ENCODE data around the gene SIK2.

The SIK2 gene

DNA sequence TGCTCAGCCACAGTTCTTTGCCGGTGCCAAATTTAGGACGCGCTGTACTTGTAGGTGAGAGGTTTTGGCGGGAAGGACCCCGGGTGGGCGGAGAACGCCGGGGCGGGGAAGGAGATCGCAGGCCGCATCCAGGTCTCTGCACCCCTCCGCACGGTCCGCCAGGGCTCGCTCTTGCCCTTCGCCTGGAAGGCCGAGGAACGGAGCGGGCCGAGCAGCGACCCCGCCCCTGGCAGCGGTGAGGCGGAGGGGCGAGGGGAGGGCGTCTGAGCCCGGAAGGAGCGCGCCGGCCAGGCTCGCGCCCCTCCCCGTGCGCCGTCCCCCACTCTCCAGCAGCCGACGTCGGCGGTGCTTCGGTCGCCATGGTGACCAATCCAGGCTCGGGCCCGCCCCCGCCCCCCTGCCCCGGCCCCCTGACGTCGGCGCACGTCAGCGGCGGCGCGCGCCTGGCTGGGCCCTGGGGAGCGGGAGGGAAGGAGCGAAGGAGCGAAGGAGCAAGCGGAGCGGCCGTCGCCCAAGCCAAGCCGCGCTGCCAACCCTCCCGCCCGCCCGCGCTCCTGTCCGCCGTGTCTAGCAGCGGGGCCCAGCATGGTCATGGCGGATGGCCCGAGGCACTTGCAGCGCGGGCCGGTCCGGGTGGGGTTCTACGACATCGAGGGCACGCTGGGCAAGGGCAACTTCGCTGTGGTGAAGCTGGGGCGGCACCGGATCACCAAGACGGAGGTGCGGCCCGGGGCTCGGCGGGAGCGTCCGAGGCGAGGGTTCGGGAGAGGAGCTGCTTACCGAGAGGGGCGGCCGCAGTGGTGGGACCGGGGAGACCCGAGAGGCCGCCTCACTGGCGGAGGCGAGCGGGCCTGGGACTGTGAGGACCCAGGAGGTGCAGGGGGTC is at the start of gene SIK2:
TSS of gene SIK2 (plus strand) at position 471 of the 886 bp plus-strand sequence. CDS start at position 586, 115 bp downstream.
- intact Hi-C loops (cut with DNase I), result loop anchor here (2.0 kb wide), 3 partner anchors 131 to 241 kb away; no protein-coding TSS in a partner anchor
- DNase-seq, result peak; percentile 87 to 98 (median 95)

GRCh38 chr11:111554532-111554931 is 47.7 kb upstream of the SIK2 start:
- intact Hi-C loops (cut with DNase I), result no loop called here
- no peak for DNase-seq

- intact Hi-C loops (cut with DNase I), result no loop called here
Observed at GRCh38 chr11:111555255-111555654, 47.0 kb upstream of the SIK2 start.

GRCh38 chr11:111557425-111558111 is 44.7 kb upstream of the SIK2 start:
- no peak for DNase-seq
- intact Hi-C loops (cut with DNase I), result no loop called here

More at GRCh38 chr11:111555255-111555654, 47.0 kb upstream of the SIK2 start:
- peak in 1 of 42 donors; percentile 37 for DNase-seq

DNA sequence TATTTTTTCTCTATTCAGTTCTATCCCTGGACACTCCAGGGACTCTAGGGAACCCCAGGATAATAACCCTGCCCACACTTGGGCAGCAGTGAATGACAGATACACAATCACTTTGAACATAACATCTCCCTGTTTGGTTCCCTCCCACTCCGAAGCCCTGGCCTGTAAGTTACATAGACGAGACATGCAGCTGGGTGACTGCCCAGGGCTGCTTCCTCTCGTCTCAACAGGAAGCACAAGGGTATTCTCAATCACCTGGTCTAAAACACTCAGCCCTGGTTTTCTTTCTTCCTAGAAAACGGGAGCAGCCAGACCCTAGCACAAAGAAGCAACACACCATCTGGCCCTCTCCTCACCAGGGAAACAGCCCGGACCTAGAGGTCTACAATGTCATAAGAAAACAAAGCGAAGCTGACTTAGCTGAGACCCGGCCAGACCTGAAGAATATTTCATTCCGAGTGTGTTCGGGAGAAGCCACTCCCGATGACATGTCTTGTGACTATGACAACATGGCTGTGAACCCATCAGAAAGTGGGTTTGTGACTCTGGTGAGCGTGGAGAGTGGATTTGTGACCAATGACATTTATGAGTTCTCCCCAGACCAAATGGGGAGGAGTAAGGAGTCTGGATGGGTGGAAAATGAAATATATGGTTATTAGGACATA is 42.3 kb upstream of the SIK2 start:
- intact Hi-C loops (cut with DNase I), result loop anchor here (10.0 kb wide), 1 partner anchor 285 kb away; no protein-coding TSS in a partner anchor
- DNase-seq, result no peak

DNA sequence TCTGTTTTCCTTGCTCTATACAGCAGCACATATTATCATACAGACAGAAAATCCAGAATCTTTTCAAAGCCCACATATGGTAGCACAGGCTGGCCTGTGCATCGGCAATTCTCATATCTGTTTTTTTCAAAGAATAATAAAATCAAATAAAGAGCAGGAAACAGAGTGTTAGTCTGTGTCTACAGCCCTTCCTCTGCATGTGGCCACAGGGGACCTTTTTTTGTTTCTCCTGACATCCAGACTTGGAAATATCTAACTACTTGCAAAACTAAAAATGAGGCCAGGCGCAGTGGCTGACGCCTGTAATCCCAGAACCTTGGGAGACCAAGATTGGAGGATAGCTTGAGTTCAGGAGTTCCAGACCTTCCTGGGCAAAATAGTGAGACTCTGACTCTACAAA is 41.4 kb upstream of the SIK2 start:
- no peak for DNase-seq
- intact Hi-C loops (cut with DNase I), result loop anchor here (10.0 kb wide), 1 partner anchor 284 kb away; no protein-coding TSS in a partner anchor

- intact Hi-C loops (cut with DNase I), result loop anchor here (10.0 kb wide), 1 partner anchor 283 kb away; no protein-coding TSS in a partner anchor
- no peak for DNase-seq
Observed at GRCh38 chr11:111561306-111561705, 40.9 kb upstream of the SIK2 start.

DNA sequence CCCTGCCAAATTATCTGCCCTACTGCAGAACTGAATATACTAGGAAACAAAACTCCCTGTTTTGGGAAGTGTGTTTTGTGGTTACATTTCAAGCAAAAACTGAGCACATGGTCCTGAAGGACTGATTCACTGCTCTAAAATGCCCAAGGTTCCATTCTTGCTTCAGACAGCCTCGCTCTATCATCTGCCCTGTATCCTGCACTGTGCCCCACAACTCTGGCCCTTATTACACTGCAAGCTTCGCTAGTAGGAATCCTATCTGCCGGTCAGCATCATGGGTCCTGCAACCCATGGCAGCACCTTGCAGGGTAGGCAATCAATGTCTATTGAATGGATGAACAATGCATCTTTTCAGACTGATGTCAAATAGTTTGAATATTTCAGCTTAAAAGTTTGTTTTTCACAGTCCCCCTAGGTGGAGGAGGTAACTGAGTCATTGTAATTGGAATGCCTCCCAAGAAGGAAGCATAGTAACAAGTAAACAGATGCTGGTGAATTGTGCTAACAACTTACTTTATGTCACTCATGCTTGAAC is 40.4 kb upstream of the SIK2 start:
- DNase-seq, result no peak
- intact Hi-C loops (cut with DNase I), result loop anchor here (10.0 kb wide), 1 partner anchor 283 kb away; no protein-coding TSS in a partner anchor

DNA sequence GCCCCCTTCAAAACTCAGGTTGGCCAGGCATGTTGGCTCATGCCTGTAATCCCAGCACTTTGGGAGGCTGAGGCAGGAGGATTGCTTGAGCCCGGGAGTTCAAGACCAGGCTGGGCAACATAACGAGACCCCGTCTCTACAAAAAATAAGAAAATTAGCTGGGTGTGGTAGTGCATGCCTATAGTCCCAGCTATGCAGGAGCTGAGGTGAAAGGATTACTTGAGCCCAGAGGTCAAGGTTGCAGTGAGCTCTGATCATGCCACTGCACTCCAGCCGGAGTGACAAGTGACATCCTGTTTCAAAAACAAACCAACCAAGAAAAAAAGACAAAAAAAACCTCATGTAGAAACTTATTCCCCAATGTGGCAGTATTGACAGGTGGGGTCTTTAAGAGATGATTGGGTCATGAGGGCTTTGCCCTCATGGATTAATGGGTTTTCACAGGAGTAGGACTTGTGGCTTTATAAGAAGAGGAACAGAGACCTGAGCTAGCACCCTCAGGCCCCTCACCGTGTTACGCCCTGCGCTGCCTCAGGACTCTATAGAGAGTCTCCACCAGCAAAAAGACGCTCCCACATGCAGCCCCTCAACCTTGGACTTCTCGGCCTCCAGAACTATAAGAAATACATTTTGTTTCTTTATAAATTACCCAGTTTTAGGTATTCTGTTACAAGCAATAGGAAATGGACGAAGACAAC is 39.4 kb upstream of the SIK2 start:
- intact Hi-C loops (cut with DNase I), result loop anchor here (10.0 kb wide), 1 partner anchor 282 kb away; no protein-coding TSS in a partner anchor
- DNase-seq, result no peak

GRCh38 chr11:111565114-111565720 is 37.0 kb upstream of the SIK2 start:
- DNase-seq, result peak; percentile 12 to 91 (median 76)
- intact Hi-C loops (cut with DNase I), result loop anchor here (10.0 kb wide), 1 partner anchor 280 kb away; no protein-coding TSS in a partner anchor

DNA sequence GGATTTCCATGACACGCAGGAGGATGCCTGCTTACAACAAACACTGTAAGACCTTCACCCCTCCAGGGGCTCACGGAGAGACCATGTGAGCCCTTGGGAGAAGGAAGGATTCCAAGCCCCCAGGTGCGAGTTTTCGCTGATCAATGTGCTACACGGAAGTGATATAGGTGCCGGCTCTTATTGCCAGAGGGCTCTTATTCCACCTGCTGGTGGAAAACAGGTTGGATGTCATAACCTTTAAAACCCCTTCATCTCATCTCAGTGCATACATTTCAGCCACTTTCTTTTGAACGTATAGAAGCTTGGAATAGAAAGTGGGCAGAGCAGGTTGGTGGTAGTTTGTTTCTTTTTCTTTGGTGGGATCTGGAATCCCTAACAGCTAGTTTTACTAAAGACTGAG is 35.9 kb upstream of the SIK2 start:
- intact Hi-C loops (cut with DNase I), result loop anchor here (10.0 kb wide), 1 partner anchor 278 kb away; no protein-coding TSS in a partner anchor
- no peak for DNase-seq

DNA sequence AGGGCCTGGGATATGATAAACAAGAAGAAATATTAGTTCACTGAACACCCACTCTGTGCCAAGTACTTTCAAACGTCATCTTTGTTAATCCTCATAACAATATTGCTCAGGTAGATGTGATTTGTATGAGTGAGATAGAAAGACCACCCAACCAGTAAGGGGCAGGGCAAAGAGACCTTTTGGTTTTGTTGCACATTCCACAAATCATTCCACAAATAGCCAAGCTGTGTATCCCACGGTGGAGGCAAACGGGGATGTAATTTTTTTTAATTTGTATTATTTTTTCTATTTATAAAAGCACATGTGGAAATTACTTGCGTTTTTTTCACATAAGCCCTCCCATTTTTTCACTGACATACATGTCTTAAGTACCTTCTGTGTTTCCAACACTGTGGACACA is 32.8 kb upstream of the SIK2 start:
- no peak for DNase-seq
- intact Hi-C loops (cut with DNase I), result loop anchor here (10.0 kb wide), 1 partner anchor 275 kb away; no protein-coding TSS in a partner anchor

- intact Hi-C loops (cut with DNase I), result no loop called here
- no peak for DNase-seq
Observed at GRCh38 chr11:111570796-111571195, 31.5 kb upstream of the SIK2 start.

DNA sequence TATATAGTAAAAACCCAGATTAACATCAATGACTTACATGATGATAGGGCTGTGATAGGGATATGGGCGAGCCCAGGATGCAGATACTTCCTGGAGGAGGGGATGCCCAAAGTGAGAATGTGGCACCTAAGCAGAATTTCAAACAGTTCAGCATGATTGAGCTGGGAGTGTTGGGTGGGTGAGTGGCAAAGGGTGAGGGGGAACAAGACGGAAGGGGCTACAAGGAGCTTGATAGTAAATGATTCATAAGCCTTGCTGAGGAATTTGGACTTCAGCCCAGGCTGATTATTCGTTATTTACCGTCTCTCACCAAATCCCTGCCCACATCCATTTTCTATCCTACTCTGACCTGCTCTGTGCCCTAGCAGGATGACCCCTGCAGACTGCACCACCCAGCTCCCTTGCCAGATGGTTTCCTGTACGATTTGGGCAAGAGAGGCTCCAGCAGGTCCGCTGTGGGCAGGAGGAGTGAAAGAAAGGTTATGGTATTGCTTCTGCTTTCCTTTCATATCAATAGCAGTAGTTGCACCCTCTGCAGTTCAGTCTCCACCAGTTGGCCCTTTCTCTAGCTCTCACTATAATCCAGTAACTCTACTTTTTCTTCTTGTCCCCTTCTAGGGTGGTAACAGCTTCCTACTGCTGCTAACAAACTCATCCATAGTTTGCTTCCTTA is 30.3 kb upstream of the SIK2 start:
- DNase-seq, result no peak
- intact Hi-C loops (cut with DNase I), result no loop called here

DNA sequence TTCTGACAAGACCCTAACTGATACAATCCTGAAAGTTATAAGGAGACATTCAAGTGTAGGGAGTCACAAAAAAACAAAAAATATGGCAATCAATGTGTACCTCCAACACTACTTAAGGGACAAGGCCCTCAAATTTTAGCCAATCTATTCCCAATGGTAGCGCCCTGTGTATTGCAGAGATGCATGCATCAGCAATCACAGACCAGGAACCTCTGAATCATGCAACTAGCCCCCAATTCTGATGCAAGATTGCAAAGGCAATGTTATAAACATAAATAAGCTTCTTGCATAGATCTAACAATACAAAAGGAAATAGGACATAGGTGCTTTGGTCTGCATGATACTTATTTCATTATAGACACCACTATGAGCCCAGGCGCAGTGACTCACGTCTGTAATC is 29.7 kb upstream of the SIK2 start:
- no peak for DNase-seq
- intact Hi-C loops (cut with DNase I), result no loop called here

DNA sequence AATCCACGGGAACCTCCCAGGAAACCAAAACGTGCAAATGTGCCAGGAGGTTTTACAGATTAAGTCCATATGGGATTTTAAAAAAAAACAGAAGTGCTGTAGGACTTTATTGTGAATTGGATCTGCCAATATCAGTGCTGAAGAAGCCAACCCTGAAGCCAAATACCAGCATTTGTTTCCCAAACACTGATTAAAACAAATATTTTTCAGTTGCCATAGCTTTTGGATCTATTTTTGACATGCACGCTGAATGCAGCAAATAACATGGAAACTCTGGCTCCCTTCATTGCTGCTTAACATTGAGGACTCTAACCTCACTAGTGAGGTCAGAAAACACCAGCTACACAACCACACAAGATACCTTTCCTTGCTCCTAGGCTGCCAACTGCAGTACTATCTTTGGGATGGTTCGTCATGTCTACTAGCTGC is 28.4 kb upstream of the SIK2 start:
- intact Hi-C loops (cut with DNase I), result no loop called here
- DNase-seq, result no peak
